ENCODE data around the gene SAMD1. TPM values are rescaled to one million over a fixed set of nuclear protein-coding genes. Genes with fewer than 3 reads are reported as not detected.

The SAMD1 gene
- total and polyA plus RNA-seq, 2 of the 13 experiments (the other 11 are each of a cell fraction or from before 2014, with no cell fraction given) = 17.5 to 45.0 TPM

DNA sequence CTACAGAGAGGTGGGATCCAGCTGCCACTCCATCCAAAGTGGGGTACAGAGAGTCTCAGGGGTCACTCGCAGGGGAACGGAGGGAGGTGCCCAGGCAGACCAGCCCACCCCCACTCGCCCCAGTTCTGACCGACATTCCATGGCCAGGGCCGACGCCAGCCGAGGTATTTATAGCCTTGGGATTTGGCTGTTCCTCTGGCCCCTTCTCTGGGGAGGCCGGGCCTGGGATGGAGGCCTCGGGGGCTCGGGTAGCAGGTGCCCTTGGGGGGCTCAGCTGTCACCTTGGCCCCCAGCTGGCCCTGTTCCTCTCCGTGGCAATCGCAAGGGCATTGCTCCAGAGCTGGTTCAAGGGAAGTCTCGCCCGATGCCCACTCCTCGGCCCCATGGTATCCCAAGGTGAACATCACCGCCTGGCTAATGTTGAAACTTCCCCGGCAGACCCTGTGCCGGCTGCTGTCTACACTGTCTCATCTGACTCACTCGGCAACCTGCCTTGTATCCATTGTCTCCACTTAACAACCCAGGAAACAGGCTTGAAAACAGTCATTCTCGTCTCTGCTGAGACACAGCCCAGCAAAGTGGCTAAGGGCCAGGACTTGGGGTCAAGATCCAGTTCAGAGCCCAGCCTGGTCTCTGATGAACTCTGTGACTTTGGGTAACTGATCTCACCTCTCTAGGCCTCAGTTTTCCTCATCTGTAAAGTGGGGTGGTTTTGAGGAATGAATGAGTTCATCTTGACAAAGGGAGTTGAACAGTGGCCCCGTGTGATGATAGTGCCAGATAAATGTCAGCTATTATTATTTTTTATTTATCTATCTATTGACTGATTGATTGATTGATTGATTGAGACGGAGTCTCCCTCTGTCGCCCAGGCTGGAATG is 17.3 kb upstream of the SAMD1 start:
- ATAC-seq (no peak), DNase-seq (ENCODE audit: low spot score) (no peak), FAIRE-seq (no peak)
- Histone ChIP-seq H2AFZ (ENCODE audit: low read length) (no peak overlapping the region), H3K79me2 (ENCODE audit: insufficient read depth, low read length) (no peaks in the 10 kb centered on the region), H3K27me3 (ENCODE audit: control insufficient read depth in 1 of 2, insufficient read depth in 2 of 2, low read length in 2 of 2) (no peaks in the 10 kb centered on the region), H3K9me3 (ENCODE audit: low read length) (no peaks in the 10 kb centered on the region), H3K4me1 (ENCODE audit: insufficient read depth, low read length) (peaks cover 24% of the 10 kb centered on the region), H3K27ac (ENCODE audit: extremely low read length, insufficient read depth, low read length) (no peak overlapping the region), H3K36me3 (replicated peaks in 1 of 2; ENCODE audit: control insufficient read depth in 1 of 2, insufficient read depth in 2 of 2, low read length in 2 of 2) (peaks cover 4 to 5% of the 10 kb centered on the region in 2 experiments; a peak in 2 of 5 replicates), H3K9ac (ENCODE audit: insufficient read depth, low read depth, low read length) (no peak overlapping the region), H3K4me2 (ENCODE audit: low read depth, low read length) (no peak overlapping the region), H3K4me3 (replicated peaks in 1 of 3; ENCODE audit: insufficient read depth in 1 of 3, low read depth in 2 of 3, low read length in 3 of 3) (no peak overlapping the region), H4K20me1 (ENCODE audit: insufficient read depth, low read length) (no peaks in the 10 kb centered on the region)
- ChIA-PET POLR2A (no interaction called here), CTCF (ENCODE audit: low intra/inter-chr PET ratio, low total read pairs) (no interaction called here)
- in situ Hi-C loops (cut with HindIII; ENCODE audit: extremely low pct_ligation_motif_present, low pct_unique_long_range_greater_than_20kb) = no loop called here
- BruUV-seq (replicated peaks) = no TSS peak
- intact Hi-C loops (cut with micrococcal nuclease; ENCODE audit: unreplicated experiment) = no loop called here
- 98% methylated on average over 13 of the region's 23 CpGs for WGBS (ENCODE audit: low lambda C conversion rate)
- TF ChIP-seq FIP1L1 (IDR thresholded peaks at IDR 0.05; ENCODE audit: borderline replicate concordance, insufficient read depth, low read depth, low read length) (no peak), ZNF34 (CRISPR knock-in tag; IDR thresholded peaks at IDR 0.05; ENCODE audit: borderline replicate concordance) (no peak), ZNF629 (CRISPR knock-in tag; conservative IDR thresholded peaks at IDR 0.05) (peak; percentile 91), PAWR (CRISPR knock-in tag; IDR thresholded peaks at IDR 0.05; ENCODE audit: borderline replicate concordance) (no peak), MTA1 (CRISPR knock-in tag; IDR thresholded peaks at IDR 0.05; ENCODE audit: borderline replicate concordance) (no peak), RBFOX2 (IDR thresholded peaks at IDR 0.05; ENCODE audit: low read depth, low read length) (0 out of 2 replicates have a peak, but pooled peaks have one; percentile 26), ZNF383 (CRISPR knock-in tag; IDR thresholded peaks at IDR 0.05; ENCODE audit: borderline replicate concordance) (no peak), RELA (CRISPR knock-in tag; IDR thresholded peaks at IDR 0.05) (no peak), NRL (CRISPR knock-in tag; IDR thresholded peaks at IDR 0.05; ENCODE audit: borderline replicate concordance) (no peak), ZFP41 (CRISPR knock-in tag; IDR thresholded peaks at IDR 0.05; ENCODE audit: borderline replicate concordance) (no peak)
- TF ChIP-seq, protein P1, sequence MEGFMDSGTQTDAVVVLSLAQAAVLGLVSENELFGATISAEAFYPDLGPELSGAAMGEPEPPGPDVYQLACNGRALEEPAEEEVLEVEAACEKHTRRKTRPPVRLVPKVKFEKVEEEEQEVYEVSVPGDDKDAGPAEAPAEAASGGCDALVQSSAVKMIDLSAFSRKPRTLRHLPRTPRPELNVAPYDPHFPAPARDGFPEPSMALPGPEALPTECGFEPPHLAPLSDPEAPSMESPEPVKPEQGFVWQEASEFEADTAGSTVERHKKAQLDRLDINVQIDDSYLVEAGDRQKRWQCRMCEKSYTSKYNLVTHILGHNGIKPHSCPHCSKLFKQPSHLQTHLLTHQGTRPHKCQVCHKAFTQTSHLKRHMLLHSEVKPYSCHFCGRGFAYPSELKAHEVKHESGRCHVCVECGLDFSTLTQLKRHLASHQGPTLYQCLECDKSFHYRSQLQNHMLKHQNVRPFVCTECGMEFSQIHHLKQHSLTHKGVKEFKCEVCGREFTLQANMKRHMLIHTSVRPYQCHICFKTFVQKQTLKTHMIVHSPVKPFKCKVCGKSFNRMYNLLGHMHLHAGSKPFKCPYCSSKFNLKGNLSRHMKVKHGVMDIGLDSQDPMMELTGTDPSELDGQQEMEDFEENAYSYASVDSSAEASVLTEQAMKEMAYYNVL (CRISPR knock-in tag; IDR thresholded peaks at IDR 0.05; ENCODE audit: borderline replicate concordance) = no peak
- TF ChIP-seq, protein P2, sequence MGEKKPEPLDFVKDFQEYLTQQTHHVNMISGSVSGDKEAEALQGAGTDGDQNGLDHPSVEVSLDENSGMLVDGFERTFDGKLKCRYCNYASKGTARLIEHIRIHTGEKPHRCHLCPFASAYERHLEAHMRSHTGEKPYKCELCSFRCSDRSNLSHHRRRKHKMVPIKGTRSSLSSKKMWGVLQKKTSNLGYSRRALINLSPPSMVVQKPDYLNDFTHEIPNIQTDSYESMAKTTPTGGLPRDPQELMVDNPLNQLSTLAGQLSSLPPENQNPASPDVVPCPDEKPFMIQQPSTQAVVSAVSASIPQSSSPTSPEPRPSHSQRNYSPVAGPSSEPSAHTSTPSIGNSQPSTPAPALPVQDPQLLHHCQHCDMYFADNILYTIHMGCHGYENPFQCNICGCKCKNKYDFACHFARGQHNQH (CRISPR knock-in tag; IDR thresholded peaks at IDR 0.05) = no peak
- TF ChIP-seq, protein P3, sequence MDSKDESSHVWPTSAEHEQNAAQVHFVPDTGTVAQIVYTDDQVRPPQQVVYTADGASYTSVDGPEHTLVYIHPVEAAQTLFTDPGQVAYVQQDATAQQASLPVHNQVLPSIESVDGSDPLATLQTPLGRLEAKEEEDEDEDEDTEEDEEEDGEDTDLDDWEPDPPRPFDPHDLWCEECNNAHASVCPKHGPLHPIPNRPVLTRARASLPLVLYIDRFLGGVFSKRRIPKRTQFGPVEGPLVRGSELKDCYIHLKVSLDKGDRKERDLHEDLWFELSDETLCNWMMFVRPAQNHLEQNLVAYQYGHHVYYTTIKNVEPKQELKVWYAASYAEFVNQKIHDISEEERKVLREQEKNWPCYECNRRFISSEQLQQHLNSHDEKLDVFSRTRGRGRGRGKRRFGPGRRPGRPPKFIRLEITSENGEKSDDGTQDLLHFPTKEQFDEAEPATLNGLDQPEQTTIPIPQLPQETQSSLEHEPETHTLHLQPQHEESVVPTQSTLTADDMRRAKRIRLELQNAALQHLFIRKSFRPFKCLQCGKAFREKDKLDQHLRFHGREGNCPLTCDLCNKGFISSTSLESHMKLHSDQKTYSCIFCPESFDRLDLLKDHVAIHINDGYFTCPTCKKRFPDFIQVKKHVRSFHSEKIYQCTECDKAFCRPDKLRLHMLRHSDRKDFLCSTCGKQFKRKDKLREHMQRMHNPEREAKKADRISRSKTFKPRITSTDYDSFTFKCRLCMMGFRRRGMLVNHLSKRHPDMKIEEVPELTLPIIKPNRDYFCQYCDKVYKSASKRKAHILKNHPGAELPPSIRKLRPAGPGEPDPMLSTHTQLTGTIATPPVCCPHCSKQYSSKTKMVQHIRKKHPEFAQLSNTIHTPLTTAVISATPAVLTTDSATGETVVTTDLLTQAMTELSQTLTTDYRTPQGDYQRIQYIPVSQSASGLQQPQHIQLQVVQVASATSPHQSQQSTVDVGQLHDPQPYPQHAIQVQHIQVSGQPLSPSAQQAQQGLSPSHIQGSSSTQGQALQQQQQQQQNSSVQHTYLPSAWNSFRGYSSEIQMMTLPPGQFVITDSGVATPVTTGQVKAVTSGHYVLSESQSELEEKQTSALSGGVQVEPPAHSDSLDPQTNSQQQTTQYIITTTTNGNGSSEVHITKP (CRISPR knock-in tag; IDR thresholded peaks at IDR 0.05; ENCODE audit: low read depth) = no peak
- TF ChIP-seq, protein P4, sequence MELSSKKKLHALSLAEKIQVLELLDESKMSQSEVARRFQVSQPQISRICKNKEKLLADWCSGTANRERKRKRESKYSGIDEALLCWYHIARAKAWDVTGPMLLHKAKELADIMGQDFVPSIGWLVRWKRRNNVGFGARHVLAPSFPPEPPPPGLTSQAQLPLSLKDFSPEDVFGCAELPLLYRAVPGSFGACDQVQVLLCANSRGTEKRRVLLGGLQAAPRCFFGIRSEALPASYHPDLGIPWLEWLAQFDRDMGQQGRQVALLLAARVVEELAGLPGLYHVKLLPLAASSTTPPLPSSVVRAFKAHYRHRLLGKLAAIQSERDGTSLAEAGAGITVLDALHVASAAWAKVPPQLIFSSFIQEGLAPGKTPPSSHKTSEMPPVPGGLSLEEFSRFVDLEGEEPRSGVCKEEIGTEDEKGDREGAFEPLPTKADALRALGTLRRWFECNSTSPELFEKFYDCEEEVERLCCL (CRISPR knock-in tag; IDR thresholded peaks at IDR 0.05; ENCODE audit: borderline replicate concordance) = no peak
